ENCODE data around the gene GLO1.
A peak's percentile ranks its signal among the peaks of the same experiment; 100 is the strongest.

The GLO1 gene

DNA sequence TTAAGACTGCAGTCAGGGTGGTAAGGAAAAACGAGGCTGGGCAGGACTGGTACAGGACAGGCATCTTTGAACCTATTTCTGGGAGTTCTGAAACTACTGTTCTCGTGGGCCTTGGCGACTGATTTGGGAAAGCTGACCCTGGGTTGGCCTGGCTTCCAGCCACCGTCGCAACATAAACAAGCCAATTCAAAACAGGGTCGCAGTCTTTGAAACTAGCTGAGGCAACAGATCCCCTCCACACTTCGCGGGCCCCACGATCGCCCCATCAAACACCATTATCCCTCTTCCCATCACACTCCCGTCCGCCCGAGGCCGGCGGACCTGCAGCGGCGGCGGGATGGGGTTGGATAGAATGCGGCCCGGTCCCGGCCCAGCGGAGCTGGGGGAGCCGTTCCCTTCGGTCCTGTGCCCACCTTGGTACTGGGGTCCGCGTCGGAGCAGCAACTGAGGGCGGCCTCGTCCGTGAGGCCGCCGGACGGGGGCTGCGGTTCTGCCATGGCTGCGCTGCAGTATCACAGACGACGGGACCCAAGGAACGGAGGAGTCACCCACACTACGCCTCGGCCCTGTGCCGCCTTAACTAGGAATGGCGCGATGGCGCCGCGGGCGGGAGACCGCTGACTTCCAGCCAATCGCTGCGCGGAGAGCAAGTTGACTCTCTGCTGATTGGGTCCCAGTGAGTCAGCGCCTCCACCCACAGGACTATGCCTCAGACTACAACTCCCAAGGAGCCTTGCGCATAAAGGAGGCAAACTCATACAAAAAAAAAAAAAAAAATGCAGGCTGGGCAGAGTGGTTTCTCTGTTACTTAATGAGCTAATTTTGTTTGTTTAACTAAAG lies at the start of gene GLO1:
TSS of gene GLO1 (minus strand) at position 588 of the 840 bp plus-strand sequence. CDS start at position 497, 91 bp downstream.
- peak; percentile 99 for DNase-seq (ENCODE audit: low spot score)

DNA sequence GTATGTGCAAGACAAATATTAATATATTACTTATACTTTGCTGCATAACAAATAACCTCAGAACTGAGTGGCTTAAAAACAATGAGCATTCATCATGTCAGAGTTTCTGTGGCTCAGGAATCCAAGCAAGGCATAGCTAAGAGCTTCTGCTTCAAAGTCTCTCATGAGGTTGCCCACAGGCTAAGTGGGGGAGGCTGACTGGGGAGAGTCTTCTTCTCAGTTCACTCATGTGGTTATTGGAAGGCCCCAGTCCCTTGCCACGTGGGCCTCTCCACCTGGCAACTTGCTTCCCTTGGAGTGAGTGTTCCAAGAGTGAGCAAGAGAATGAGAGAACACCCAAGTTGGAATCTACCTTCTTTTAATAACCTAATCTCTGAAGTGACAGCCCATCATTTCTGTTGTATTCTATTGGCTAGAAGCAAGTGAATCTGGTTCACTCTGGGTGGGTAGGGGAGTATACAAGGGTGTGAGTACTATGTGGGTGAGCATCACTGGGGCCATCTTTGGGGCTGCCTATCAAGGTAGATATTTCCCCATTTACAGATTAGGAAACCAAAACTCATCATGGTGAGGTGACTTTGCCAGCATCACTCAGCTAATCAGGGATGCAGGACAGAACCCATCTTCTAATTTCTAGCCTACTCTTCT lies 48.1 kb upstream of the GLO1 start:
- DNase-seq (ENCODE audit: low spot score), result no peak

DNA sequence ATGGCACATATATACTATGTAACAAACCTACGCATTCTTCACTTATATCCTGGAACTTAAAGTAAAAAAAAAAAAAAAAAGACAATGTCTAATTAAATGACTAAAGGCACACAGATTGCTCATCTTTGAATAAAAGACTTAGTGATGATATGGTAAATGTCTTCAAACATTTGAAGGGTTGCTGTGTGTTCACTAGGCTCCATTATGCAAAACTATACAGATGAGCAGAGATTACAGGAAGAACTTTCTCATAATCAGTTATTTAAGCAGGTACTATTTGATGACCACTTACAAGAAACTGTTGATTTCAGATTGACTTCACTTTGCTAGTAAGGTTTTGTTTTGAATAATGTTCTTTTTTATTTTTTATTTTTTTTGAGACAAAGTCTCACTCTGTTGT lies 46.5 kb upstream of the GLO1 start:
- DNase-seq (ENCODE audit: low spot score), result no peak

DNA sequence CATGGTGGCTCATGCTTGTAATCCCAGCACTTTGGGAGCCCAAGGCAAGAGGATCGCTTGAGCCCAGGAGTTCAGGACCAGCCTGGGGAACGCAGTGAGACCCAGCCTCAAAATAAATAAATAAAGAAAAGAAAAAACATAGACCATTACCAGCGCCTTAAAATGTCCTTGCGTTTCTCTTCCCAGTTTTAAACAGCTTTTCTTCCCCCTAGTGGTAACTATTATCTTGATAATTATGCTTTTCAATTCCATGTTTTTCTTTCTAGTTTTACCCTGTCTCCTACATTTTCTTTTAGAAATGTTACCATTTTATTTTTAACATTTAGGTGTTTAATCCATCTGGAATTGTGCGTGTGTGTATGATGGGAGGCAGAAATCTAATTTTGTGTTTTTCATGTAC lies 36.6 kb upstream of the GLO1 start:
- no peak for DNase-seq (ENCODE audit: low spot score)

DNA sequence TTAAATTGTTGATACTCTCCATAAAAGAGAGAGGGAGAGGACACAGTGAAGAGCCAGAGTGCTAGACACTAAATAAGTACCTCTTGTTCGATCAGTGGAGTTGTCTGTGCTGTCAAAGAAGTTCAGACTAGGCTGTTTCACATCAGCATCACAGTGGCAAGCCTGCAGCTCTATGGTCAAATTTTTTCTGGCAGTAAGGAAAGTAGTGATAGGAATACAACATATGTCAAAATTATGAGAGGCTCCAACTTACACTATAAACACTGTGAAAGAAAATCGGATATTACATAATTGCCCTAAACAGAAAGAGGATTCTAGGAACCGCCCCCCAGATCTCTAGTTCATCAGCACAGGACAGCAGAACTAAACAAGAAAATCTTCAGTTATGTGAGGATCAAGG lies 35.3 kb upstream of the GLO1 start:
- no peak for DNase-seq (ENCODE audit: low spot score)

DNA sequence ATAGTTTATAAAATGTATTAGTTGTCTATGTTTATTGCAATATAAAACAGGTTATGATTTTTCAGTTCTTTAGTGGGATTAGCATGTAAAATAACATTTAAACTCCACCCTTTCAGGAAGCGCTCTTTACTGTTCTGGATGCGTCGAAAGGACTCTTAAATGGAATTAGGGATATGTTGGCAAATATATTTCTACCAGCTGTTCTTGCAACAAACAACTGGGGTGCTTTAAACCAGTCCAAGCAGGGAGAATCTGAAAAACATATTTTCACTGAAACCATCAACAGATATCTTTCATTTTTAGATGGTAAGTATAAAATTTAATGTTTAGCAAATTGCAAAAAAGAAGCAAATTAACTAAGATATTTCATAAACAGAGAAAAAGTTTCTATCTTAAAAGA lies 34.0 kb upstream of the GLO1 start:
- no peak for DNase-seq (ENCODE audit: low spot score)

DNA sequence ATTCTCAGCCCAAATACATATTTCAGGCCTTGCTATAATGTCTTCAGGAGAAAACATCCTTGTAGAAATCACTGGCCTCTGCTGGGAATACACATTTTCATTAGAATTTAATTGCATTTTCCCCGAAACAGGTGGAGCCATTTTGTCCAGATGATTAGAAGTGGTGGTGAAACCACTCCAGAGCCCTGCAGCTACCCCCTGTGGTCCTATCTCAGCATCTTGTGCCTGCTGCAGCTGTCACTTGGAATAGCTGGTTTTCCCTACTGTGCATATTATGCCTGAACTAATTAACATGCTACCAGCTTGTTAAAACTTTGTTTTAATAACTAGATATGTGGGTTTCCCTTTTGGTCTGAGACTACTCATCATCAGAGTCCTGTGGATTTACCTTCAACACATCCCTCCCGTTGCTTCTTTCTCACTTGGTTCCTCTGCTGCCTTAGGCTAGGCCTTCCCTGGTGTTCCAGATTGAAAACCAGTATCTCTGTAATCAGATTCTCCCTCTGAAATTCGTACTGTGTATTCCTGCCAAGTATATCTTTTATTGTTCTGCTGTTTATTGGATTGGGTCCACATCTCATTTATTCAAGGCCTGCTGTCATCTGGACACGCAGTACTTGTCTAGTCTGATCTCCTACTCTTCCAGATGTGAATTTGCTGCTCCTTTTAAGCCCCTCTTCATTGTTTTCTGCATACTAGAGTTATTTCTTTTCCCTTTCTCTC lies 27.4 kb upstream of the GLO1 start:
- no peak for DNase-seq (ENCODE audit: low spot score)

DNA sequence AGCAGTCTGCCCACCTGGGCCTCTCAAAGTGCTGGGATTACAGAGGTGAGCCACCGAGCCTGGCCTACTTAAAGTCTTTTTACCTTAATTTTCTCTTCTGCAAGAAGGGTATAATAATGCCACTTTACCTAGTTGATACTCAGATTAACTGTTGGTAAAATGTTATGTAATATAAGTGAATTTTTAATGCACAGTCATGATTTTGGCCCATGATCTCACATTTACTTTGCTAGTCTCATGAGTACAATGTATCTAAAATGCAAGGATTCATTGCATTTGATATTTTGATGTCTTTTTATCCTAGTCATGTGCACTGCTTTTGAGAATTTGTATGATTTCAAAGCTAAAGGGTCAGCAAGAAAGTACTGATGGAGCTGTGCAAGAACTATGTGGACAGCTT lies 25.3 kb upstream of the GLO1 start:
- DNase-seq (ENCODE audit: low spot score), result no peak

DNA sequence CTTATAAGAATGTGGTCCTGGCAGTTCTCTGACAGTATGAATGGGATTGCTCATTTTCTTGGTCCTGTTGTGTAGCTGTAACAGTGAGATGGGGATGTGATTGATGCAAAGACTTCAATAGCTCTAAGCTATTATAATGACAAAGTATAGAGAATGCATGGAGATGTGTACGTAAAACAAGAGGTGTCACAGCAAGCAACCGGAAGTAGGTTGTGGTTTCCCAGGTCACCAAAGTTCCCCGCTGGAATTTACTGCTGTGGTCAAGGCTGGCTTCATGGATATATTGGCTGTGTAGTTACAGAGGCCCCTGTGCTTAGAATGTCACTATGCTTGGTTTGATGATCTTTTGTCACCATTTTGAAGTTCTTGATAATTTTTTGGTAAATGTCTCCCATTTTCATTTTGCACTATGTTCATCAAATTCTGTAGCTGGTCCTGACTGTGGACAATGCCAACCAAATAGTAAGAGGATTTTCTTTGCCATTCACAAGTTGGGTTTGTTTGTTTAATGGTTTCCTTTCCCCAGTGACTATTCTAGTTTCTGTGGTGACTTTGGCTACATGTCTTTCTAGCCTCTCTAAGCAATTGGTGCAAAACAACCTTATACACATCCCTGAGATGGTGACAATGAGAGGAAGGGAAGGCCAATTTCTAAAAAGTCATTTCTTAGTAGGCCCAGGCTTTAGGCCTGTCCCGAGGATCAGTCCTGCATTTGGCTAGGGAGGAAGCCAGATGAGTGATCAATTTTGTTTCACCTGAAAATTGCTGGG lies 22.7 kb upstream of the GLO1 start:
- no peak for DNase-seq (ENCODE audit: low spot score)

DNA sequence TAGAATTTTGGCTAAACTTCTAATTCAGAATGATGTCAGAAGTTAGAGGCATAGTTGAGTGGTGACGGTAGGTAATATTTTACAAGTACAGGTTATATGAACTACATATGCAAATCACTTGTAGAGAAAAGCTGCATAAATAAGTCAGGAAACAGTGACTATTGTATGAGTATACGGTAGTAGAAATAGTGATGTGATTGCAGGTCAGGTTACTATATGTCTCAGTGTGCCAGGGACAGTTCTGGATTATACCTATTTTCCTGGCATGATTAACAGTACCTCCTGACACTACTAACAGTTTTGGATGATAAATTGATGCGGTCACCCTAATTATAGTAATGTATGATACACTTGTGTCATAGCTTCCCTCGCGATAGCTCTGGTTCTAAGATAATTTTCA lies 21.4 kb upstream of the GLO1 start:
- DNase-seq (ENCODE audit: low spot score), result no peak

DNA sequence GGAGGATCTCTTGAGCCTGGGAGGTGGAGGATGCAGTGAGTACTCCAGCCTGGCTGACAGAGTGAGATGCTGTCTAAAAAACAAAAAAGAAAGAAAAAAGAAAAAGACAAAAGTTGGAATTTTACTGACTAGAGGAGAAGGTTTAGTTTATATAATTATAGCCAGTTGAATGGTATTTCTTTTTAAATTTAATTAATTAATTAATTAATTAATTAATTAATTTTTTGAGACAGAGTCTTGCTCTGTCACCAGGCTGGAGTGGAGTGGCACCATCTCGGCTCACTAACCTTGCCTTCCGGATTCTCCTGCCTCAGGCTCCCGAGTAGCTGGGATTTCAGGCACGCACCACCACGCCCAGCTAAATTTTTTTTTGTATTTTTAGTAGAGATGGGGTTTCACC lies 20.8 kb upstream of the GLO1 start:
- no peak for DNase-seq (ENCODE audit: low spot score)

DNA sequence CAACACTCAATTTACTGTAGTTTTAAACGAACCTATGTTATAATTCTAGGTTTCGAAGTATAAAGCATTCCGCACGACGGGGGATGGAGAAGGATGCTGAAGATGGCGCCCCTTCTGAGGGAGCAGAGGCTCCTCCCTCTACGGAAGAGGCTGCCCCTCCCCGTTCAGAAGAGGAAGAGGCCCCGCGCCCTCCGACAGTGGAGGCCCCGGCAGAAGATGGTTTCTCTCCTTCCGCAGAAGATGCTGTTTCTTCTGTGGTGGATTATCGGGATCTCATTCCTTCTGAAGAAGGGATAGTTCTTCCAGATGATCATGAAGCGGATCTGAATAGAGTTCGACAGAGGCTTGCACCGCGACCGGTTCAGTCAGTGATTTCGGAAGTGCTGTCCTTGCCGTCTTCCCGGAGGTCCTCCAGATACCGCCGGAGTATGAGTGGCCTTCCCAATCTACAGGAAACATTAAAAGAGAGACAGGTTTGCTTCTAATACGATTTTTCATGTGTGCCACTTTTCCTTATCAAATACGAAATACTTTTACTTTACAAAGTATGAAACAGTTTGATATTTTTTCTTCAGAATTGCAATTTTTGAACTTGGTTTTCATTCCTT lies 19.9 kb upstream of the GLO1 start:
- no peak for DNase-seq (ENCODE audit: low spot score)

DNA sequence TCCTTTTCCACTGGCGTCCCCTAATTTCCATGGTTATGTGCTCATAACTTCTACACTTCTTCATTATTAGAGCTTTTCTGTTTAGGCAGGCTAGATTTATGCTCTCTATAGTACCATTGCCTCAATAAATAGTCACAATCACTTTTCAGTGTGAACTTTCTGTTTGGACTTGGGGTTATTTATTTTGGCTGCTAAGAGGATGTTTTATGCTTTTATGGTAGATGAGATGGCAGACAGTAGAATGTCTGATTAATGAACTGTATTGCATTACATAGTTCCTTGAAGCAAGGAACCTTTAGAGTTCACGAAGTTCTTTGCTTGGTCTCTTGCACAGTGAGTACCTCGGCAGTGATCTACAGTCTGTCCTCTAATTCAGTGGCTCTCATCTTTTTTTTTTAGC lies 19.1 kb upstream of the GLO1 start:
- DNase-seq (ENCODE audit: low spot score), result no peak

DNA sequence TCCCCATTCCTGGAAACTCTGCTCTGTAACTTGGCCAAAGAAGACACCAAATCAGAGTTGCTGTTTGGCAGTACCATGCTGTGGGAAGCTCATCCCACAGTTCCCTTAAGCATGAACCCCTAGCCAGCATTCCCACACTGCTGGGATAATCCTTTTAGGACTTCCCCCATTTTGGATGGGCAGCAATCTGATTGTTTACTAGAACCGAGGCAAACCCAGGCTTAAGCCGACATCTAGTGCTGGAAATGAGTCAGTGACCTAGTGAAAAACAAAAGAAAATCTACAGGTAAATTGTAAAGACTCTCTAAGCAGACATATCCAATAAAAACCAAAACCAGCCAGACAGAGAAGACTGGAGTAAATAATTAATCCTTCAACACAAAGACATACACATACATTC lies 17.4 kb upstream of the GLO1 start:
- no peak for DNase-seq (ENCODE audit: low spot score)

DNA sequence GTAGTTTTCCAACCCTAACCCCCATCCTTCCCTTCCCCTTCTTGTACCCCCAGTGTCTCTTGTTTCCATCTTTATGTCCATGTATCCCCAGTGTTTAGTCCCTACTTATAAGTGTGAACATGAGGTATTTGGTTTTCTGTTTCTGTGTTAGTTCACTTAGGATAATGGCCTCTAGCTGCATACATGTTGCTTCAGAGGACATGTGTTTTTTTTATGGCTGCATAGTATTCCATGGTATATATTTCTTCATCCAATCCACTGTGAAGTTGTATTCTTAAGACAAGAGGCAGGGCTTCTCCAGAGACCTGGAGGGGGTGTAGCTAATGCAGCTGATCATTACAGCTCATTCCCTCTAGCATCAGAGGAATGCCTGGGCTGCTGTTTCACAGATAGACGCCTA lies 16.4 kb upstream of the GLO1 start:
- no peak for DNase-seq (ENCODE audit: low spot score)

DNA sequence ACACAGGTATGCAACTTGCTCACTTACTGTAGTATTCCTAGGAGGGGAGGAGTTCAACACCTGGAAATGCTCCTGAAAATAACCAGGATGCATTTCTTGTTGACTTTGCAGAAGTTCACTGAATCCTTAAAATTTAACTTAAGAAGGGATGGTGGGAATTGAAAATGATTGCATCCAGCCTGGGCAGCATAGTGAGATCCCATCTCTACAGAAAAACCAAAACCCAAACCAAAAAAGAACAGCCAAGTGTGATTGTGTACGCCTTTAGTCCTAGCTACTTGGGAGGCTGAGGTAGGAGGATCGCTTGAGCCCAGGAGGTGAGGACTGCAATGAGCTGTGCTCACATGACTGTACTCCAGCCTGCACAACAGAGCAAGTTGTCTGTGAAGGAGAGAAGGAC lies 13.9 kb upstream of the GLO1 start:
- no peak for DNase-seq (ENCODE audit: low spot score)

DNA sequence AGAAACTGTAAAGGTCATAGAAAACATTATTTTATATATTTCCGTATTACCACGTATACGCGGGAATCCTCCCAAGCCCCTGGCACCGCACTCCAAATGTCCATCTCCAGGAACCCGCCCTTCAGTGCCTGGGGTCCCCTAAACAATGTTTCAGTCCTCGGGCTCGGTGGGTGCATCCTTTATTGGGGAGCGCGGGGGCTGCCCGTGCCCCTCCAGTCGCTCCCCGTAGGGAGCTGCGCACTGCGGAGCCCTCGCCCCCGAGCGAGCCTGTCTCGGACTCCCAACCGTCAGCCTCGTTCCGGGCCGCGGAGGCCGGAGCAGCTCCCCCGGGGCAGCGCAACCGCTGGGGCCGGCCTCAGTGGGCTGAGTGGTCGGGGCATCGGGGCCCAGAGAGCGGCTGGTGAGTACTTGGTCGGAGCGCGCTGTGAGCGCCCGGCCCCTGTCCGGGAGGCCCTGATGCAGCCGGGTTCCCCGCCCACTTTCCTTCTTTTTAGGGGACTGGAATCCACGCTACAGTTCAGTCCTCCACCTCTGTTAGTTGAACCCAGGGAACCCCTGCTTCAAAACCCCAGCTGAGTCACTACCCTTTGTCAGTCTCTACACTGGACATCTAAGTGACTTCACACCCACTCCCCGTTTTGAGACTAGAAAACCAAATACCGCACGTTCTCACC lies 12.2 kb upstream of the GLO1 start, which contains the start of gene DNAH8:
TSS of gene DNAH8 (plus strand) at position 296 of the 674 bp plus-strand sequence. CDS start 7,499 bp downstream, outside the sequence.
- DNase-seq (ENCODE audit: low spot score), result peak; percentile 28

DNA sequence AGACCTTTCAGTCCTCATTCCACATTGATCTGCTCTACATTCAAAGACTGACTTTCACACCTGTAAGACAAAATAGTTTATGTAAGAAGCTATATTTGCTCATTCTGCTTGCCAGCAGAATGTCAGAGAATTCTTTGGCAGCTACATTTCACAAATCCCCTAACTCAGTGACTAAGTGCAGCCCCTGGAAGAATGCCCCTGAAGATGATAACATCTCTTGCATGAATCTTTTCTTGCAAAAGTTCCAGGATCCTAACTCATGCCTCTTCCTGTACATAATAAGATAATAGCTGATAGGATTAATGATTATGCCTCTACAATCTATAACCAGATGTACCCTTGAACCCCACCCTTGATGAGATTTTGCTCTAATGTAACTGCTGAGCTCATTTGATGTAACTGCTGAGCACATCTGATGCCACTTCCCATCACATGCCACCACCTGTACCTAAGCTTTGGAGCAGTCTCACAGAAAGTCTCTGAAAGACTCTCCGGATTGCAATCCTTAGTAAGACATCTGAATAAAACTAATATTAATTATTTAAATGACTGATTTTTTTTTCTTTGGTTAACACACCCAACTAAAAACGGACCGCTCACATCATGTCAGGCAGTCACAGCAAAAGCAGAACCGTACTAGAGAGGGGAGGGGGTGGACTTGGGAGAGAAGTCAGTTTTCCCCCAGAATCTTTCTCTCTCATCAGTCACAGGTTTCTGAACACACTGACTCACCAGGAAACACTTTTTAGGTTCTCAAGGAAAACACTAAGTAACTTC lies 11.5 kb upstream of the GLO1 start:
- no peak for DNase-seq (ENCODE audit: low spot score)

DNA sequence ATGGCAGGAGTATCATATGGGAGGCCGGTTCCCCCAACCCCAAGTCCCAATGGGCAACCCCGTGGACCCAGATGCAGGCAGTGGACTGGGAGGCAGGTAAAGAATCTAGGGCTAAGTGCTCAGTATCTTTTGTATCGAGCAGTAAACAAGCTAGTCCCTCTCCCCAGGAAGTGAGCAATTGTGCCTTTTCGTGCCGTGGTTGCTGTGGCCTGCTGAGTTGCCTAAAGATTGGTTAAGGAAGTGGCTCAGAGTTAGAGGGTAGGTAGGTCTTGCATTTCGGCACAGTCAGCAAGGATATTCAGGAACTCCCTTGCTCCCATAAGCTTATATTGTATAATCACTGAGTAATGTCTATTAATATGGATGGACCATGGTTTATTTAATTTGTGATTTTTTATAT lies 10.9 kb upstream of the GLO1 start:
- no peak for DNase-seq (ENCODE audit: low spot score)

DNA sequence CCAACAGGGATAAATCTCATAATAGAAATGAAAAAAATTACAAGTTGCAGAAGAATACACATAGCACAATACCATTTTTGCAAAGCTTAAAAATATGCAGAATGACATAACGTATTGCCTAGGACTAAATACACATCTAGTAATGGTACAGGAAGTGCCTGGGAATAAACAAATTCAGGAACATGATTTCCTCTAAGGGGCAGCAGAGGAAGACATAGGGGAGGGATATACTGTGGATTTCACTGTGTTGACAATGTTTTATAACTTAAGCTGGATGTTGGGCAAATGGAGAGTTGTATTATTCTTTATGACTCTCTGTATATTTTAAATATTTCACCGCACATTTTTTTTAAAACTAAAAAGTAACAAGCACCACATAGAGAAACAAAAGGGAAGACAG lies 5.6 kb upstream of the GLO1 start:
- DNase-seq (ENCODE audit: low spot score), result no peak
